ENCODE measurements around the gene MYH10.

- TF ChIP-seq CTCF (IDR thresholded peaks at IDR 0.05): no peak
- peak in 1 of 3 donors; percentile 37 for TF ChIP-seq POLR2A (IDR thresholded peaks at IDR 0.05)
These were observed 991 bp upstream of the MYH10 start for GRCh38 chr17:8631554-8631877.

Measured in body of pancreas (tissue), 4 donors.